NB4 (cell line): Measurements from ENCODE around the gene SERPINA12.

Experiments
- DNase-seq: peaks from one replicate; pipeline ENCODE4 v3.0.0; 2010; ENCODE audit warnings: low read depth
- H3K4me3 ChIP-seq: one replicate; pipeline ENCODE4 v1.5.1; 2011; ENCODE audit warnings: mild to moderate bottlenecking, low read depth, low read length, moderate library complexity
- MYC ChIP-seq: IDR thresholded peaks from 2 replicates; pipeline ENCODE4 v1.6.1; 2011; ENCODE audit warnings: low read depth, low read length
- POLR2A ChIP-seq: IDR thresholded peaks from 2 replicates; pipeline ENCODE4 v1.6.1; 2011; ENCODE audit warnings: mild to moderate bottlenecking; ENCODE audit not compliant: insufficient read length; ENCODE audit errors: extremely low read depth
- TF ChIP-seq, protein P1 (sequence below): IDR thresholded peaks from 2 replicates; pipeline ENCODE4 v1.6.1; 2011; ENCODE audit warnings: low read depth, low read length
- TF ChIP-seq, protein P2 (sequence below): IDR thresholded peaks from one replicate; pipeline ENCODE4 v1.5.1; 2012; ENCODE audit warnings: low read depth, low read length

SERPINA12 gene

DNA sequence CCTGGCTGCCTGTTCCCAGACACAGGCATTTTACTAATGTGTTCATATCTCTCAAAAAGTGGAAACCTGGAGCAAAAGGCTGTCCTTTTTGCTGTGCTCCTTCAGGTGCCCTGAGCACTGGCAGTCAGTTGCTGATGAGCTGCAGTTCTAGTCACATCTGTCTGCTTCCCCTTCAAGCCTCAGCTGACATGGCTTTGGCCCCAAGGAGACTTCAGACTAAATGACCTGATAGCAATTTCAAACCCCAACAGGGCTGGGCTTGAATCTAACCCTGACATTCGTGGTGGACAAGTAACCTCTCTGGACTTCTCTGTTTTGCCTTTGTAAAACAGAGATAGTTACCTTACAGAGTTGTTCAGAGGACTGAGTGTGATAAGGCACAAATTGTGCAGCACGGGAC lies 39.0 kb downstream of the SERPINA12 start:
- no peak for TF ChIP-seq POLR2A
- TF ChIP-seq, protein P1, sequence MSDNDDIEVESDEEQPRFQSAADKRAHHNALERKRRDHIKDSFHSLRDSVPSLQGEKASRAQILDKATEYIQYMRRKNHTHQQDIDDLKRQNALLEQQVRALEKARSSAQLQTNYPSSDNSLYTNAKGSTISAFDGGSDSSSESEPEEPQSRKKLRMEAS, result no peak
- TF ChIP-seq MYC, result no peak
- TF ChIP-seq, protein P2, sequence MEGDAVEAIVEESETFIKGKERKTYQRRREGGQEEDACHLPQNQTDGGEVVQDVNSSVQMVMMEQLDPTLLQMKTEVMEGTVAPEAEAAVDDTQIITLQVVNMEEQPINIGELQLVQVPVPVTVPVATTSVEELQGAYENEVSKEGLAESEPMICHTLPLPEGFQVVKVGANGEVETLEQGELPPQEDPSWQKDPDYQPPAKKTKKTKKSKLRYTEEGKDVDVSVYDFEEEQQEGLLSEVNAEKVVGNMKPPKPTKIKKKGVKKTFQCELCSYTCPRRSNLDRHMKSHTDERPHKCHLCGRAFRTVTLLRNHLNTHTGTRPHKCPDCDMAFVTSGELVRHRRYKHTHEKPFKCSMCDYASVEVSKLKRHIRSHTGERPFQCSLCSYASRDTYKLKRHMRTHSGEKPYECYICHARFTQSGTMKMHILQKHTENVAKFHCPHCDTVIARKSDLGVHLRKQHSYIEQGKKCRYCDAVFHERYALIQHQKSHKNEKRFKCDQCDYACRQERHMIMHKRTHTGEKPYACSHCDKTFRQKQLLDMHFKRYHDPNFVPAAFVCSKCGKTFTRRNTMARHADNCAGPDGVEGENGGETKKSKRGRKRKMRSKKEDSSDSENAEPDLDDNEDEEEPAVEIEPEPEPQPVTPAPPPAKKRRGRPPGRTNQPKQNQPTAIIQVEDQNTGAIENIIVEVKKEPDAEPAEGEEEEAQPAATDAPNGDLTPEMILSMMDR, result no peak
- no peak overlapping the region for H3K4me3 ChIP-seq
- no peak for DNase-seq

DNA sequence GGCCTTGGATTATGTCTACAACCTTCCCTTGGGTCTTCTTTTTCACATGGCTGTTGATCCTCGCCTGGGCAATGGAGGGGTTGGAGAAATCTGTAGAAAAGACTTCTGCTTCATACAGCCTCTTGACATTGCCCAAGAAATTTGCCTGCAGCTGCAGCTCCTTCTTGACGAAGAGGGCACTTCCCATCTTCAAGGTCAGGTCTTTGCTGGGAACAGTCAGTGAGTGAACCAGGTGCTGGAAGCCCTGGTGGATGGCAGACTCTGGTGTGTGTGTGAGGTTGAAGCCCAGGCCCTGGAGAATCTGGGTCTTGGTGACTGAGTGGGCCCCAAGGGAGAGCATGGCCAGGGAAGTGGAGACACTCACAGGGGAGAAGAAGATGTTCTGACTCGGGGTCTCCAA lies 40.0 kb downstream of the SERPINA12 start:
- no peak overlapping the region for H3K4me3 ChIP-seq
- no peak for TF ChIP-seq MYC
- TF ChIP-seq, protein P1, result no peak
- no peak for TF ChIP-seq POLR2A
- TF ChIP-seq, protein P2, result no peak
- no peak for DNase-seq

DNA sequence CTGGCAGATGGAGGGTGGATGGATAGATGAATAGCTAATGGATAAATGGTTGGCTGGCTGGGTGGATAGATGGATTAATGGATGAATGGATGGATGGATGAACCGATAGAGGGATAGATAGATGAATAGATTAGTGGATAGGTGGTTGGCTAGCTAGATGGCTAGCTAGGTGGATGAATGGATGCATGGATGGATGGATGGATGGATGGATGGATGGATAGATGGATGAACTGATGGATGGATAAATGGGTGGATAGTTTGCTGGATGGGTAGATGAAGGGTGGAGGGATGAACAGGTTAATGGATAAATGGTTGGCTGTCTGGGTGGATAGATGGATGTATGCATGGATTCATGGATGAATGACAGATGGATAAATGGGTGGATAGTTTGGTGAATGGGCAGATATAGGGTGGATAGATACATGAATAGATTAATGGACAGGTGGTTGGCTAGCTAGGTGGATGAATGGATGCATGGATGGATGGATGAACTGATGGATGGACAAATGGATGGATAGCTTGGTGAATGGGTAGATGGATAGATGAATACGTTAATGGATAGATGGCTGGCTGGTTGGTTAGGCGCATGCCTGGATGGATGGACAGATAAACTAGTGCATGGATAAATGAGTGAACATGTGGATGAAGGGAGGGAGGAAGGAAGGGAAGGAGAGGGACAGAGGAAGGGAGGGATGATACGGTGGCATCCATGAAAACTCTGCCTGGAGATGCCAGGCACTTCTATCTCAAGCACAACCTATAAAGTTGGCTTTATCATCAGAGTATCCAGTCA lies 41.3 kb downstream of the SERPINA12 start:
- DNase-seq, result no peak
- TF ChIP-seq, protein P2, result no peak
- no peak overlapping the region for H3K4me3 ChIP-seq

DNA sequence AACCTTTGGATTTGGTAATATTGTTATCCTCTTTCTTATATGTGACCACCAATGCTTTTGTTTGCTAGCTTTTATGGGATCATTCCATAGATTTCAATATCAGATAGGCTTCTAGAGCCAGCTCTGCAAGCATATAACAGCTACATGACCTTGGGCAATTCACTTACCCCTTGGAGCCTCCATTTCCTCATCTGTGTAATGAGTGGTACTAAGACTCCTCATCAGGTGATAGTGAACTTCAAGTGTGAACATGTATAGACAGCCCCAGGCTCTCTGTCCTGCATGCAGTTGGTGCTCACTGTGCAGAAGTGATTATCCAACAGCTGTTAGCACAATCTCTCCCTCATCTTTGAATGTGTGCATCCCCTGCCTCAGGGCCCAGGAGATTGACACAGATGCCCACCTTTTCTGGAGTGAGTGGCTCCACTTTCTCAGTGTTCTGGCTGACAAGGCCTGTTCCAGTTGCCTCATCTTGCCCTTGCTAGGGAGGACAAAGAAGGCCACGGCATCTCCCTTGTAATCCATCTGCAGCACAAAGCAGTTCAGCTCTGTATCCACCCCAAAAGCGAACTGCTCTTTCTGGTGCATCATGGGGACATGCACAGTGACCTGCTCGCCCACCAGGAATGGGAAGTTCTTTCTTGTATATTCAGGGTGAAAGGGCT lies 42.4 kb downstream of the SERPINA12 start:
- no peak overlapping the region for H3K4me3 ChIP-seq
- DNase-seq, result no peak

DNA sequence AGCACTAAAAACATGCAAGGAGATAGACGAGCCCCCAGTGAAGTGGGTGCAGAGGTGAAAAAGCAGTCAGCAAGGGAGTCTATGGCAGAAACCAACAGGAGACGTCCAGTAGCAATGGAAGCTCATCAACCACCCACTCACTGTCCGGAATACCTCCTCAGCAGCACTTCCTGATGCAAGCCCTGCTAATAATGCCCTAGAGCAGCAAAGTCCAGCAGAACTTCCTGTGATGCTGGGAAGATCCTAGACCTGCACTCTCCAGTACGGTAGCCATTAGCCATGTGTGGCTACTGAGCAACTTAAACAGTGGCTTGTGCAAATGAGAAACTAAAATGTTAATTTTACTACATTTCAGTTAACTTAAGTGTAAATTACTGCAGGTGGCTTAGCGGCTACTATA lies 44.2 kb downstream of the SERPINA12 start:
- H3K4me3 ChIP-seq, result no peak overlapping the region

More for the DNA sequence above, 42.4 kb downstream of the SERPINA12 start:
- TF ChIP-seq, protein P2, result no peak
- TF ChIP-seq MYC, result no peak
- TF ChIP-seq POLR2A, result no peak
- TF ChIP-seq, protein P1, result no peak

More for the DNA sequence above, 44.2 kb downstream of the SERPINA12 start:
- no peak for DNase-seq
- TF ChIP-seq, protein P2, result no peak
- TF ChIP-seq, protein P1, result no peak
- TF ChIP-seq MYC (no peak), POLR2A (no peak)
